Suprapubic skin (tissue), 4 donors: ENCODE results near the gene SIPA1L3.

Source experiments
- POLR2A ChIP-seq, 2 donors: fragments of 450-650 bp; IDR thresholded peaks; one replicate each; pipeline ENCODE4 v1.6.1; 2017; ENCODE audit warnings: antibody characterized with exemption in 2 of 2, mild to moderate bottlenecking in 2 of 2, moderate library complexity in 2 of 2
- POLR2AphosphoS5 ChIP-seq, 3 donors: sonication (generic); formaldehyde crosslinking; IDR thresholded peaks; one replicate each; pipeline ENCODE4 v1.6.1; 2017; ENCODE audit warnings: antibody characterized with exemption in 3 of 3
- TF ChIP-seq, protein P1 (sequence below), 2 donors: fragments of 200-600 bp in 1 of 2; fragments of 450-650 bp in 1 of 2; sonication (generic) in 1 of 2; IDR thresholded peaks; one replicate each; pipeline ENCODE4 v1.5.1; 2016 to 2019; ENCODE audit warnings: antibody characterized with exemption in 2 of 2, mild to moderate bottlenecking in 1 of 2, moderate library complexity in 1 of 2

DNA sequence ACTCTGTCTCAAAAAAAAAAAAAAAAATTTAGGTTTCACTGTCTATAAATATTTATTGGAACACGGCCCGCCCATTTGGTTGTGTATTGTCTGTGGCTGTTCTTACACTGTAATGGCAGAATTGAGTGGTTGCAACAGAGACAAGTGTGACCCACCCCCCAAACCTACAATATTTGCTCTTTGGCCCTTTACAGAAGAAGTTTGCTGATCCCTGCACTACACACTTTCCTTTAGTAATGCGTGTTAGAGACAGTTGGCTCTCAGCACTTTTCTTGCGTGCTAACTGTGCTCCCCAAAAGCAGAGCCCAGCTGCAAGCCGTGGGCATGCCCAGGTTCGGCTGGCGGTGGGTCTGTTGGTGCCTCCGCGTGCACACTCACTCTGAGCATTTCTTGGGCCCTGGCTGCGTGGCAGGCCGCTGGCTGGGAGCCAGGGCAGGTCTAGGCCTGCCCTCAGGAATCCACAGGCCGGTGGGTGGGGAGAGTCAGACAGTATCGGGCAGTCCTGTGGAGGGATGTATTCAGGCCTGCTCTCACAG, 72.6 kb downstream of the SIPA1L3 start:
- TF ChIP-seq, protein P1, sequence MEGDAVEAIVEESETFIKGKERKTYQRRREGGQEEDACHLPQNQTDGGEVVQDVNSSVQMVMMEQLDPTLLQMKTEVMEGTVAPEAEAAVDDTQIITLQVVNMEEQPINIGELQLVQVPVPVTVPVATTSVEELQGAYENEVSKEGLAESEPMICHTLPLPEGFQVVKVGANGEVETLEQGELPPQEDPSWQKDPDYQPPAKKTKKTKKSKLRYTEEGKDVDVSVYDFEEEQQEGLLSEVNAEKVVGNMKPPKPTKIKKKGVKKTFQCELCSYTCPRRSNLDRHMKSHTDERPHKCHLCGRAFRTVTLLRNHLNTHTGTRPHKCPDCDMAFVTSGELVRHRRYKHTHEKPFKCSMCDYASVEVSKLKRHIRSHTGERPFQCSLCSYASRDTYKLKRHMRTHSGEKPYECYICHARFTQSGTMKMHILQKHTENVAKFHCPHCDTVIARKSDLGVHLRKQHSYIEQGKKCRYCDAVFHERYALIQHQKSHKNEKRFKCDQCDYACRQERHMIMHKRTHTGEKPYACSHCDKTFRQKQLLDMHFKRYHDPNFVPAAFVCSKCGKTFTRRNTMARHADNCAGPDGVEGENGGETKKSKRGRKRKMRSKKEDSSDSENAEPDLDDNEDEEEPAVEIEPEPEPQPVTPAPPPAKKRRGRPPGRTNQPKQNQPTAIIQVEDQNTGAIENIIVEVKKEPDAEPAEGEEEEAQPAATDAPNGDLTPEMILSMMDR (IDR thresholded peaks at IDR 0.05) = no peak
- TF ChIP-seq POLR2A (IDR thresholded peaks at IDR 0.05) (no peak), POLR2AphosphoS5 (IDR thresholded peaks at IDR 0.05) (peak in 1 of 3 donors; percentile 16)
